Psoas muscle (tissue), 8 donors: ENCODE data around the gene OR6K2. TPM values are rescaled to one million over a fixed set of nuclear protein-coding genes. Genes with fewer than 3 reads are reported as not detected.

Experiments used
- ATAC-seq, 4 donors: fragments of 200-7000 bp; cut with Tn5 transposase; one replicate each; pipeline ENCODE4 v1.9.1; 2020; ENCODE audit warnings: moderate library complexity in 3 of 4, mild to moderate bottlenecking in 2 of 4
- DNase-seq, 2 donors: peaks; one replicate each; pipeline ENCODE4 v3.0.0-alpha.2; 2020
- H3K27ac ChIP-seq: fragments of 200-600 bp; one replicate; pipeline ENCODE4 v1.8.0; 2022
- H3K27me3 ChIP-seq, 3 donors: fragments of 200-600 bp in 1 of 3; one replicate each; pipeline versions ENCODE4 v1.6.1 to v1.8.0; 2013 to 2022; ENCODE audit warnings: low read length in 2 of 3, mild to moderate bottlenecking in 2 of 3, moderate library complexity in 1 of 3; ENCODE audit not compliant: insufficient read depth in 3 of 3
- H3K36me3 ChIP-seq, 2 donors: fragments of 200-600 bp in 1 of 2; one replicate each; pipeline versions ENCODE4 v1.6.1 to v1.8.0; 2013 to 2022; ENCODE audit warnings: low read depth in 1 of 2, mild to moderate bottlenecking in 1 of 2, moderate library complexity in 1 of 2; ENCODE audit not compliant: insufficient read depth in 1 of 2
- H3K4me1 ChIP-seq: fragments of 200-600 bp; one replicate; pipeline ENCODE4 v1.8.0; 2022
- H3K4me3 ChIP-seq: fragments of 200-600 bp; one replicate; pipeline ENCODE4 v1.8.0; 2022; ENCODE audit warnings: mild to moderate bottlenecking
- H3K9me3 ChIP-seq: fragments of 200-600 bp; one replicate; pipeline ENCODE4 v1.8.0; 2022
- CTCF ChIP-seq: fragments of 200-600 bp; IDR thresholded peaks from one replicate; pipeline ENCODE4 v1.8.0; 2022; ENCODE audit warnings: antibody characterized with exemption
- WGBS, 3 donors: extraction: QIAGEN DNeasy Blood & Tissue Kit; methylation state at CpG; one replicate each; pipeline versions ENCODE4 v1.1.6 to v1.1.7; 2013; 5-methylcytosine and 5-hydroxymethylcytosine counted together
- intact Hi-C, 2 donors: fragments of 100-400 bp; cut with DNase I; formaldehyde crosslinking; loops; one replicate each; pipeline versions ENCODE4 v1.11.0 to v1.14.2; 2022
- polyA plus RNA-seq, 3 donors: library from polyadenylated mRNA; stranded (reverse); fragments of 200-250 nt; gene quantifications; one replicate each; pipeline ENCODE4 v1.2.3, GENCODE V29; 2013
- total RNA-seq, 4 donors: library from RNA; stranded (reverse); fragmentation: NEBNext Ultra II Directional in 2 of 4; extraction: Animal tissue kit (Norgen Biotek cat#: 25700) in 2 of 4; gene quantifications; one replicate each; pipeline versions ENCODE4 v1.2.1 to v1.2.4, GENCODE V29; 2021 to 2023
- donor health status: healthy with polysubstance abuse.
- donor health status: DM: no; HTN: no; CAD: no; lungs with moderate emphysema.
- donor health status: Bipolar disorder and iron deficiency.
- donor health status: healthy.
- donor health status: DM: yes; HTN: yes; CAD: no.
- donor health status: DM: no; HTN: no; CAD: no.
- donor health status: DM: no; HTN: no; CAD: no.
- donor health status: DM: yes; HTN: yes; CAD: no.

OR6K2 gene
- total and polyA plus RNA-seq, 7 donors, result not detected

GRCh38 chr1:158728510-158729225, 28.2 kb upstream of the OR6K2 start:
- TF ChIP-seq CTCF, result no peak
- Histone ChIP-seq H3K36me3 (no peaks in the 10 kb centered on the region), H3K4me3 (no peak overlapping the region), H3K27me3 (no peaks in the 10 kb centered on the region), H3K9me3 (no peaks in the 10 kb centered on the region), H3K4me1 (no peaks in the 10 kb centered on the region), H3K27ac (no peak overlapping the region)
- DNase-seq, result no peak
- ATAC-seq, result no peak
- WGBS, 3 donors, result 64 to 74% (median 66%) methylated on average over 3 of the region's 3 CpGs
- intact Hi-C loops, result no loop called here

DNA sequence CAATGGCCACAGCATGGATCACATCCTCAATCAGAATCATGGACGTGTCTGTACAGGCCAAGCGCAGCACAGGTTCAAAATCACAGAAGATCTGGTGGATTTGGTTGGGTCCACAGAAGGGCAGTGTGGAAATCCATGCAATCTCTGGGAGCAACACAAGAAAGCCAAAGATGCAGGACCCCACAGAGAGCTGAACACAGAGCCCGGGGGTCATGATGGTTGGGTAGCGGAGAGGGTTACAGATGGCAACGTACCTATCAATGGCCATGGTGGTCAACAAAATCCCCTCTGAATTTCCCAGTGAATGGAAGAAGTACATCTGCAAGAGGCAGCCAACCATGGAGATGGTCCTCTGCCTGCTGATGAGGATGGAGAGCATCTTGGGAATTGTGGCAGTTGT, 24.0 kb upstream of the OR6K2 start:
- ATAC-seq (no peak), DNase-seq (no peak)
- Histone ChIP-seq H3K9me3 (no peaks in the 10 kb centered on the region), H3K4me3 (no peak overlapping the region), H3K27ac (no peak overlapping the region), H3K4me1 (no peaks in the 10 kb centered on the region), H3K36me3 (no peaks in the 10 kb centered on the region), H3K27me3 (no peaks in the 10 kb centered on the region)
- 89 to 92% (median 91%) methylated on average over 5 of the region's 5 CpGs for WGBS, 3 donors
- intact Hi-C loops, result no loop called here
- TF ChIP-seq CTCF, result no peak

DNA sequence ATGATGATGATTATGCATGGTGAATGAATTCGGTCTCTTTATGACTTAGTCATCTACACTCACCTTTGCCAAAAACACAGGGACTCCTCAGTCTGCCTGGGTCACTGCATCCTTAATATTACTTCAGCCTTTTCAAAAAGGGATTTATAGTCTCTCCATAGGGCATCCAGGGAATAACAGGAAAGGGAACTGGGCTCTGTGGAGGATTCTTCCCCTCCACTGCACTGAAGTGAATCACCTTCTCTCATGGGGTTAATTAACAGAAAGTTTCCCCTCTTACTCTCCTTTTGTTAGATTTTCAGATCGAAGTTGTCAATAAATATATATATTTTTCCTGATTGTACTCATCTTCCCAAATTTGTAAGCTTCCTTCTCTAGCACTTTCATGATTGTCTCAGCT, 20.2 kb upstream of the OR6K2 start, which contains the start of gene OR6K3:
OR6K3 (minus strand) TSS at position 101 of the 400 bp plus-strand sequence. CDS start 2,605 bp downstream, outside the sequence.
- no peak for DNase-seq
- Histone ChIP-seq H3K9me3 (no peaks in the 10 kb centered on the region), H3K36me3 (no peaks in the 10 kb centered on the region), H3K4me3 (no peak within 1 kb of the TSS), H3K27ac (no peak within 1 kb of the TSS), H3K4me1 (no peaks in the 10 kb centered on the region), H3K27me3 (no peaks in the 10 kb centered on the region)
- WGBS, 3 donors, result 63 to 71% (median 65%) methylated on average over 2 of the region's 2 CpGs
- intact Hi-C loops, result no loop called here
- no peak for ATAC-seq
- TF ChIP-seq CTCF, result no peak

GRCh38 chr1:158719664-158720063, 19.2 kb upstream of the OR6K2 start:
- H3K4me1 ChIP-seq, result no peaks in the 10 kb centered on the region
- DNase-seq (no peak), ATAC-seq (no peak)
- no peak overlapping the region for H3K4me3 ChIP-seq
- intact Hi-C loops, result no loop called here
- TF ChIP-seq CTCF, result no peak
- no peak overlapping the region for H3K27ac ChIP-seq
- H3K36me3 ChIP-seq, result no peaks in the 10 kb centered on the region
- H3K9me3 ChIP-seq, result no peaks in the 10 kb centered on the region
- WGBS, 3 donors, result 56 to 68% (median 64%) methylated on average over 3 of the region's 3 CpGs
- H3K27me3 ChIP-seq, result no peaks in the 10 kb centered on the region

DNA sequence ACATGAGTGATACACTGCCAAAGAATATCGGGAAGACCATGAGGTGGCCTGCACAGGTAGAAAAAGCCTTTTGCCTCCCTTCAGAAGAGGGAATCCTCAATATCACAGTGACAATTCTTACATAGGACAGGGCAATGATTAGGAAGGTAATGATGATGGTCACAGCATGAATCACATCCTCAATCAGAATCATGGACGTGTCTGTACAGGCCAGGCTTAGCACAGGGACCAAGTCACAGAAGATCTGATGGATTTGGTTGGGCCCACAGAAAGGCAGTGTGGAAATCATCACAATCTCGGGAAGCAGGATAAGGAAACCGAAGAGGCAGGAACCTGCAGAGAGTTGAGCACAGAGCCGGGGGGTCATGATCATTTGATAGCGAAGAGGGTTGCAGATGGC, 16.9 kb upstream of the OR6K2 start:
- H3K4me1 ChIP-seq, result no peaks in the 10 kb centered on the region
- no peaks in the 10 kb centered on the region for H3K36me3 ChIP-seq
- WGBS, 3 donors, result 74 to 79% (median 75%) methylated on average over 6 of the region's 6 CpGs
- no peak for ATAC-seq
- intact Hi-C loops, result no loop called here
- no peak for DNase-seq
- H3K9me3 ChIP-seq, result no peaks in the 10 kb centered on the region
- no peaks in the 10 kb centered on the region for H3K27me3 ChIP-seq
- no peak overlapping the region for H3K27ac ChIP-seq
- no peak for TF ChIP-seq CTCF
- no peak overlapping the region for H3K4me3 ChIP-seq
